ENCODE results near the gene FILIP1.

- TF ChIP-seq, protein P1, sequence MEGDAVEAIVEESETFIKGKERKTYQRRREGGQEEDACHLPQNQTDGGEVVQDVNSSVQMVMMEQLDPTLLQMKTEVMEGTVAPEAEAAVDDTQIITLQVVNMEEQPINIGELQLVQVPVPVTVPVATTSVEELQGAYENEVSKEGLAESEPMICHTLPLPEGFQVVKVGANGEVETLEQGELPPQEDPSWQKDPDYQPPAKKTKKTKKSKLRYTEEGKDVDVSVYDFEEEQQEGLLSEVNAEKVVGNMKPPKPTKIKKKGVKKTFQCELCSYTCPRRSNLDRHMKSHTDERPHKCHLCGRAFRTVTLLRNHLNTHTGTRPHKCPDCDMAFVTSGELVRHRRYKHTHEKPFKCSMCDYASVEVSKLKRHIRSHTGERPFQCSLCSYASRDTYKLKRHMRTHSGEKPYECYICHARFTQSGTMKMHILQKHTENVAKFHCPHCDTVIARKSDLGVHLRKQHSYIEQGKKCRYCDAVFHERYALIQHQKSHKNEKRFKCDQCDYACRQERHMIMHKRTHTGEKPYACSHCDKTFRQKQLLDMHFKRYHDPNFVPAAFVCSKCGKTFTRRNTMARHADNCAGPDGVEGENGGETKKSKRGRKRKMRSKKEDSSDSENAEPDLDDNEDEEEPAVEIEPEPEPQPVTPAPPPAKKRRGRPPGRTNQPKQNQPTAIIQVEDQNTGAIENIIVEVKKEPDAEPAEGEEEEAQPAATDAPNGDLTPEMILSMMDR (IDR thresholded peaks at IDR 0.05) = no peak
- TF ChIP-seq POLR2A (IDR thresholded peaks at IDR 0.05) = no peak
- no peak for TF ChIP-seq EP300 (IDR thresholded peaks at IDR 0.05)
These were observed 71.5 kb downstream of the FILIP1 start for GRCh38 chr6:75422024-75422639.

All from suprapubic skin (tissue), 3 donors.